HEK293T (cell line): Measurements from ENCODE around the gene AP1M2.
"Not testable (repeated sequence)": the region's sequence is repeated elsewhere in the genome, so short reads cannot be mapped to it uniquely, and the experiment has no call there.

ENCODE experiments used
- CTCF ChIA-PET: fragments of 350-600 bp; formaldehyde crosslinking; extraction: SDS; loops from one replicate; lab custom pipeline; 2021; ENCODE audit warnings: antibody characterized with exemption, inconsistent platforms; lab: Yijun Ruan, JAX
- POLR2A ChIA-PET: fragments of 350-600 bp; formaldehyde crosslinking; extraction: SDS; loops from one replicate; lab custom pipeline; 2020; ENCODE audit warnings: antibody characterized with exemption, inconsistent platforms; lab: Yijun Ruan, JAX
- DNase-seq: peaks from one replicate; pipeline ENCODE4 v3.0.0; 2012; ENCODE audit warnings: mixed read lengths; ENCODE audit errors: extremely low spot score
- ARNT ChIP-seq: fragments of 450-650 bp; IDR thresholded peaks from 2 replicates; pipeline ENCODE4 v1.6.1; 2017; ENCODE audit warnings: mild to moderate bottlenecking
- BHLHE40 ChIP-seq: fragments of 450-650 bp; IDR thresholded peaks from 2 replicates; pipeline ENCODE4 v1.6.1; 2016; ENCODE audit warnings: mild to moderate bottlenecking, moderate library complexity, borderline replicate concordance
- CTBP1 ChIP-seq: fragments of 450-650 bp; IDR thresholded peaks from 2 replicates; pipeline ENCODE4 v1.6.1; 2016; ENCODE audit warnings: borderline replicate concordance
- ELF4 ChIP-seq: fragments of 450-650 bp; IDR thresholded peaks from 2 replicates; pipeline ENCODE4 v1.6.1; 2017; ENCODE audit warnings: antibody characterized with exemption
- FOXA1 ChIP-seq: fragments of 450-650 bp; IDR thresholded peaks from 2 replicates; pipeline ENCODE4 v1.6.1; 2016; ENCODE audit warnings: mild to moderate bottlenecking
- FOXK2 ChIP-seq: fragments of 450-650 bp; IDR thresholded peaks from 2 replicates; pipeline ENCODE4 v1.6.1; 2016; ENCODE audit warnings: mild to moderate bottlenecking
- FOXM1 ChIP-seq: fragments of 450-650 bp; IDR thresholded peaks from 2 replicates; pipeline ENCODE4 v1.6.1; 2017; ENCODE audit warnings: mild to moderate bottlenecking, borderline replicate concordance
- HDGF ChIP-seq: fragments of 450-650 bp; IDR thresholded peaks from 2 replicates; pipeline ENCODE4 v1.6.1; 2017; ENCODE audit warnings: antibody characterized with exemption, borderline replicate concordance
- L3MBTL2 ChIP-seq: fragments of 450-650 bp; conservative IDR thresholded peaks from 2 replicates; pipeline ENCODE4 v1.6.1; 2016; ENCODE audit warnings: mild to moderate bottlenecking
- LEF1 ChIP-seq: fragments of 450-650 bp; IDR thresholded peaks from 2 replicates; pipeline ENCODE4 v1.6.1; 2017; ENCODE audit warnings: mild to moderate bottlenecking, borderline replicate concordance
- NFRKB ChIP-seq: fragments of 450-650 bp; IDR thresholded peaks from 2 replicates; pipeline ENCODE4 v1.6.1; 2016; ENCODE audit warnings: mild to moderate bottlenecking, moderate library complexity
- PKNOX1 ChIP-seq: fragments of 450-650 bp; IDR thresholded peaks from 2 replicates; pipeline ENCODE4 v1.6.1; 2016
- SP1 ChIP-seq: fragments of 450-650 bp; IDR thresholded peaks from 2 replicates; pipeline ENCODE4 v1.6.1; 2017
- SUZ12 ChIP-seq: fragments of 450-650 bp; IDR thresholded peaks from 2 replicates; pipeline ENCODE4 v1.6.1; 2016; ENCODE audit warnings: mild to moderate bottlenecking
- TARDBP ChIP-seq: fragments of 450-650 bp; IDR thresholded peaks from 2 replicates; pipeline ENCODE4 v1.6.1; 2016
- ZNF384 ChIP-seq: fragments of 450-650 bp; IDR thresholded peaks from 2 replicates; pipeline ENCODE4 v1.6.1; 2016

AP1M2 gene

GRCh38 chr19:10554760-10555609 lies 32.1 kb downstream of the AP1M2 start:
- TF ChIP-seq FOXA1 (no peak), FOXM1 (no peak), SP1 (no peak), SUZ12 (no peak), ZNF384 (no peak), FOXK2 (no peak), ARNT (no peak), TARDBP (no peak), NFRKB (no peak)

GRCh38 chr19:10553943-10554381 lies 33.1 kb downstream of the AP1M2 start:
- TF ChIP-seq NFRKB (no peak), LEF1 (no peak), ELF4 (no peak), SP1 (no peak), L3MBTL2 (no peak), HDGF (no peak), ARNT (no peak), PKNOX1 (no peak), BHLHE40 (no peak), CTBP1 (no peak), FOXM1 (no peak), SUZ12 (no peak), FOXK2 (no peak), FOXA1 (no peak), TARDBP (no peak), ZNF384 (no peak)
- ChIA-PET CTCF (no interaction called here), POLR2A (interaction anchor here (1.1 to 3.4 kb wide), 3 partner anchors 9 to 15 kb away, joined by 3 to 20 read pairs (median 5); partner anchors contain the start of genes CDKN2D and KRI1)
- no peak for DNase-seq

More at GRCh38 chr19:10554760-10555609, 32.1 kb downstream of the AP1M2 start:
- CTCF ChIA-PET: interaction anchor here (0.6 kb wide), 2 partner anchors 9 to 466 kb away, joined by 3 to 4 read pairs; no protein-coding TSS in a partner anchor
- POLR2A ChIA-PET: interaction anchor here (1.5 to 3.4 kb wide), 2 partner anchors 11 to 14 kb away, joined by 5 to 20 read pairs; partner anchors contain the start of genes CDKN2D and KRI1
- DNase-seq: no peak

DNA sequence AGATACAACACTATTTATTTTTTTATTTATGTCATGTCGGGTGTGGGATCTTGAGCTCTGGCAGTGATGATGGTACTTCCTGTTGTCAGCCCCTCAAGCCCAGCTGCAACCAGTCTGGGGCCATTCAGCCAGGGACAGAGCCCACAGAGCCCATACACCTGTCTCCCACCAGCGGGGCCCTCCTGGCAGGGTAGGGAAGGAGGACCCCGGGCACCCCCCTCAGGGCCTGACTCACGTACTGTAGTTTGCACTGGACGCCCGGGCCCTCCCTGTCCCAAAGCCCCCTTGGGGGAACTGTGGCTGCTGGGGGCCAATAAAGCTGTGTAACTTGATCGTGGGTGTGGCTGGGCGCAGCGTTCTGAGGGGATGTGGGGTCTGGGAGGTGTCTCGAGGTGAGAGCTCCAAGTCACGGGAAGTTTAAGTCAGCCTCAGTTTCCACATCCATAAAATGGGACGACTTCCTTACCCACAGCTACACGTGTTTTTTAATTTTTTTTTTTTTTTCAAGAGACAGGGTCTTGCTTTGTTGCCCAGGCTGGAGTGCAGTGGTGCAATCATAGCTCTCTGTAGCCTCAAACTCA lies 33.9 kb downstream of the AP1M2 start:
- ChIA-PET CTCF (interaction anchor here (1.0 to 2.1 kb wide), 3 partner anchors 48 to 91 kb away, joined by 3 to 5 read pairs (median 4); no protein-coding TSS in a partner anchor), POLR2A (interaction anchor here (1.0 to 3.4 kb wide), 6 partner anchors 9 to 69 kb away, joined by 3 to 20 read pairs (median 4); partner anchors contain the start of genes CDKN2D and KRI1)
- TF ChIP-seq ZNF384 (0 out of 2 replicates have a peak, but pooled peaks have one; percentile 25), FOXM1 (no peak)
- DNase-seq: no peak

DNA sequence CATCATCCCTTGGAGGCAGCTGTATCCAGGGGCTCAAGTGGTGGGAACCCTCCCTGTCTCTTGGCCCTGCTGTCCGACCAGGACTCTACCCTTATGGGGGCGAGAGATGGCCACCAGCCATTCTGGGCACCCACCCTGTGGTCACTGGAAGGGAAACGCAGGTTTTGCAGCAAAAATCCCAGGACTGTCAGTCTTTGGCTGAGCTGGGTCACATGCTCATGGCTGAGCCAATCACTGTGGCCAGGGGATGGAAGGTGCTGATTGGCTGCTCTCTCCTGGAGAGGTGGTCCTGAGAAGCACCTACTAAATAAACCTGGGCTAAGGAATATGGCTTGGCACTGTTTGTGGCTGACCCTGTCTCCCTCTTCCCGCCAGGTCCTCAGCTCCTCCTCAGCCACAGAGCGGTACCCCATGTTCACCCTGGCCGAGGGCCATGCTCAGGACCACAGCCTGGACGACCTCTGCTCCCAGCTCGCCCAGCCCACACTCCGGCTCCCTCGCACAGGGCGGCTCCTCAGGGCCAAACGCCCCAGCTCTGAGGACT lies 34.5 kb downstream of the AP1M2 start:
- peak; percentile 67 for DNase-seq
- CTCF ChIA-PET: interaction anchor here (0.6 to 2.1 kb wide), 4 partner anchors 10 to 92 kb away, joined by 3 to 5 read pairs (median 4); no protein-coding TSS in a partner anchor

GRCh38 chr19:10551698-10552301 lies 35.3 kb downstream of the AP1M2 start:
- DNase-seq: peak; percentile 45
- TF ChIP-seq ZNF384 (peak; percentile 61; the same call in 1 of the 2 replicates), HDGF (no peak)
- ChIA-PET CTCF (interaction anchor here (0.5 to 2.1 kb wide), 5 partner anchors 29 to 300 kb away, joined by 3 to 9 read pairs (median 4); no protein-coding TSS in a partner anchor), POLR2A (interaction anchor here (1.0 to 3.4 kb wide), 3 partner anchors 10 to 68 kb away, joined by 4 to 20 read pairs (median 6); partner anchors contain the start of gene CDKN2D)

More for the DNA sequence above, 34.5 kb downstream of the AP1M2 start:
- POLR2A ChIA-PET: interaction anchor here (1.0 to 3.4 kb wide), 4 partner anchors 9 to 69 kb away, joined by 4 to 20 read pairs (median 5); partner anchors contain the start of gene CDKN2D
- TF ChIP-seq SP1 (no peak), LEF1 (no peak), PKNOX1 (peak; percentile 78), ARNT (no peak), ELF4 (no peak)

GRCh38 chr19:10551006-10551405 lies 36.1 kb downstream of the AP1M2 start:
- DNase-seq, POLR2A ChIA-PET: not testable (repeated sequence)
- CTCF ChIA-PET: interaction anchor here (0.5 to 2.1 kb wide), 5 partner anchors 28 to 830 kb away, joined by 3 to 9 read pairs (median 4); no protein-coding TSS in a partner anchor
